NCI-H226 (cell line): Measurements from ENCODE around the gene CIB1.
"Not testable (repeated sequence)": the region's sequence is repeated elsewhere in the genome, so short reads cannot be mapped to it uniquely, and the experiment has no call there.

Experiments
- DNase-seq: peaks from one replicate; pipeline ENCODE4 v3.0.0-alpha.2; 2015

CIB1 gene

GRCh38 chr15:90233387-90234095, at the start of gene CIB1:
Gene CIB1 (minus strand): TSS chr15:90233941. CDS start chr15:90233885, 56 bp downstream.
- DNase-seq: peak; percentile 97

- not testable (repeated sequence) for DNase-seq
These were observed 47.9 kb upstream of the CIB1 start for GRCh38 chr15:90281637-90282036.

GRCh38 chr15:90280743-90281142, 47.0 kb upstream of the CIB1 start:
- DNase-seq: not testable (repeated sequence)

- not testable (repeated sequence) for DNase-seq
These were observed 44.7 kb upstream of the CIB1 start for GRCh38 chr15:90278467-90278866.

GRCh38 chr15:90271459-90272166, 37.9 kb upstream of the CIB1 start:
- DNase-seq: no peak

GRCh38 chr15:90270502-90271150, 36.9 kb upstream of the CIB1 start:
- no peak for DNase-seq

- DNase-seq: no peak
These were observed 34.7 kb upstream of the CIB1 start for GRCh38 chr15:90268415-90268814.

GRCh38 chr15:90266485-90266884, 32.7 kb upstream of the CIB1 start:
- DNase-seq: no peak

- DNase-seq: peak; percentile 66
These were observed 32.3 kb upstream of the CIB1 start for GRCh38 chr15:90266061-90266431.

GRCh38 chr15:90265271-90266060, 31.7 kb upstream of the CIB1 start, which contains the start of gene NGRN:
Gene NGRN (plus strand): TSS chr15:90265672. CDS start chr15:90265713, 41 bp downstream.
- peak; percentile 97 for DNase-seq

GRCh38 chr15:90264671-90265070, 30.9 kb upstream of the CIB1 start:
- no peak for DNase-seq

GRCh38 chr15:90262426-90262825, 28.7 kb upstream of the CIB1 start:
- peak; percentile 69 for DNase-seq

- peak; percentile 92 for DNase-seq
These were observed 28.1 kb upstream of the CIB1 start for GRCh38 chr15:90261811-90262210.

- DNase-seq: not testable (repeated sequence)
These were observed 27.0 kb upstream of the CIB1 start for GRCh38 chr15:90260731-90261130.

- DNase-seq: no peak
These were observed 25.8 kb upstream of the CIB1 start for GRCh38 chr15:90259524-90259923.

GRCh38 chr15:90257776-90258175, 24.0 kb upstream of the CIB1 start:
- DNase-seq: no peak

GRCh38 chr15:90249203-90249863, 15.6 kb upstream of the CIB1 start, which contains the start of gene TTLL13:
Gene TTLL13 (plus strand): TSS chr15:90249556. CDS start chr15:90250631, 1,075 bp downstream.
- DNase-seq: peak; percentile 85

- no peak for DNase-seq
These were observed 15.1 kb upstream of the CIB1 start for GRCh38 chr15:90248789-90249202.

GRCh38 chr15:90243943-90244639, 10.3 kb upstream of the CIB1 start:
- DNase-seq: no peak

- peak; percentile 0 for DNase-seq
These were observed 7.8 kb upstream of the CIB1 start for GRCh38 chr15:90241343-90242192.

- no peak for DNase-seq
These were observed 7.1 kb upstream of the CIB1 start for GRCh38 chr15:90240856-90241255.
